HepG2 (cell line): ENCODE data around the gene DPH6. TPM values are rescaled to one million over a fixed set of nuclear protein-coding genes. Genes with fewer than 3 reads are reported as not detected.

Source experiments
- CENPX ChIP-seq: sonication (generic); formaldehyde crosslinking; IDR thresholded peaks from 2 replicates; pipeline ENCODE4 v1.9.0; 2021; ENCODE audit warnings: mild to moderate bottlenecking, missing genetic modification reagents, moderate library complexity
- CHD2 ChIP-seq: IDR thresholded peaks from 2 replicates; pipeline ENCODE4 v1.6.1; 2011; ENCODE audit warnings: low read depth, low read length, improper control_type of control experiment
- FOXK1 ChIP-seq: sonication (generic); formaldehyde crosslinking; IDR thresholded peaks from 2 replicates; pipeline ENCODE4 v1.4.0; 2020; ENCODE audit warnings: low read depth, missing genetic modification reagents, borderline replicate concordance
- HDAC6 ChIP-seq: fragments of 200-600 bp; sonication (generic); IDR thresholded peaks from 2 replicates; pipeline ENCODE4 v1.7.0; 2017; ENCODE audit warnings: mild to moderate bottlenecking, antibody characterized with exemption, low read length, low read depth
- NFE2L2 ChIP-seq: fragments of 150-350 bp; IDR thresholded peaks from 2 replicates; pipeline ENCODE4 v1.6.1; 2014; ENCODE audit warnings: low read length
- NFKB2 ChIP-seq: sonication (generic); formaldehyde crosslinking; IDR thresholded peaks from 2 replicates; pipeline ENCODE4 v1.4.0; 2020; ENCODE audit warnings: missing genetic modification reagents, borderline replicate concordance
- PBX2 ChIP-seq: IDR thresholded peaks from 2 replicates; pipeline ENCODE4 v1.6.1; 2016; ENCODE audit warnings: control low read depth
- POLR2A ChIP-seq, 2 experiments: IDR thresholded peaks; 2 replicates each; pipeline ENCODE4 v1.6.1; 2011; ENCODE audit warnings: low read depth in 2 of 2, low read length in 2 of 2, mild to moderate bottlenecking in 1 of 2, moderate library complexity in 1 of 2; ENCODE audit not compliant: insufficient read depth in 1 of 2
- RFX1 ChIP-seq: fragments of 450-650 bp; IDR thresholded peaks from 2 replicates; pipeline ENCODE4 v1.6.1; 2017
- SAFB2 ChIP-seq: sonication (generic); formaldehyde crosslinking; IDR thresholded peaks from 2 replicates; pipeline ENCODE4 v1.5.1; 2020; ENCODE audit warnings: missing genetic modification reagents, low read depth, mild to moderate bottlenecking, borderline replicate concordance
- STAT6 ChIP-seq: sonication (generic); formaldehyde crosslinking; IDR thresholded peaks from 2 replicates; pipeline ENCODE4 v1.4.0; 2020; ENCODE audit warnings: missing genetic modification reagents, mild to moderate bottlenecking, borderline replicate concordance
- TFDP1 ChIP-seq: IDR thresholded peaks from 2 replicates; pipeline ENCODE4 v1.6.1; 2016; ENCODE audit warnings: missing compliant biosample characterization, missing genetic modification reagents, borderline replicate concordance
- TMF1 ChIP-seq: sonication (generic); formaldehyde crosslinking; IDR thresholded peaks from 2 replicates; pipeline ENCODE4 v1.8.1; 2022; ENCODE audit warnings: low read depth, missing genetic modification reagents
- YEATS2 ChIP-seq: sonication (generic); formaldehyde crosslinking; IDR thresholded peaks from 2 replicates; pipeline ENCODE4 v1.4.0; 2020; ENCODE audit warnings: missing genetic modification reagents, borderline replicate concordance
- ZNF263 ChIP-seq: sonication (generic); formaldehyde crosslinking; IDR thresholded peaks from 2 replicates; pipeline ENCODE4 v1.4.0; 2020; ENCODE audit warnings: missing genetic modification reagents
- ZNF501 ChIP-seq: sonication (generic); formaldehyde crosslinking; IDR thresholded peaks from 2 replicates; pipeline ENCODE4 v1.5.1; 2020; ENCODE audit warnings: mild to moderate bottlenecking, moderate library complexity, missing genetic modification reagents
- ZNF777 ChIP-seq: sonication (generic); formaldehyde crosslinking; IDR thresholded peaks from 2 replicates; pipeline ENCODE4 v1.4.0; 2020; ENCODE audit warnings: missing genetic modification reagents
- ZSCAN5A ChIP-seq: sonication (generic); formaldehyde crosslinking; IDR thresholded peaks from 2 replicates; pipeline ENCODE4 v1.8.0; 2022; ENCODE audit warnings: mild to moderate bottlenecking, missing genetic modification reagents, borderline replicate concordance
- polyA plus RNA-seq, 8 experiments: library from polyadenylated mRNA; depleted of rRNA in 3 of 8; stranded (reverse) in 7 of 8; unstranded in 1 of 8; fragments of >200 nt; fragmentation: Illumina TruSeq in 4 of 8; extraction: Trizol in 4 of 8; gene quantifications; 2 replicates each; pipeline versions ENCODE4 v1.2.1 to v1.2.3, GENCODE V29; 2011 to 2016; ENCODE audit warnings: low read depth in 4 of 8, missing spikeins in 1 of 8, mixed read lengths in 1 of 8; ENCODE audit not compliant: insufficient read depth in 1 of 8
- total RNA-seq, 5 experiments: library from RNA; depleted of rRNA; stranded (reverse); fragments of >200 nt; fragmentation: Illumina TruSeq; extraction: Trizol; gene quantifications; 2 replicates each; pipeline ENCODE4 v1.2.3, GENCODE V29; 2016; ENCODE audit warnings: low read depth in 1 of 5

Gene DPH6
- total and polyA plus RNA-seq, 2 of the 13 experiments (the other 11 are each of a cell fraction or from before 2014, with no cell fraction given) = 10.2 to 25.8 TPM

GRCh38 chr15:35545824-35546510 is at the start of gene DPH6 (continued):
- TF ChIP-seq PBX2 (CRISPR knock-in tag) (no peak), STAT6 (no peak), ZNF263 (CRISPR knock-in tag) (no peak; the same call in 1 of the 2 replicates), RFX1 (no peak), TMF1 (CRISPR knock-in tag) (peak; percentile 87; the same call in 1 of the 2 replicates), ZSCAN5A (CRISPR knock-in tag) (peak; percentile 60; the same call in 1 of the 2 replicates), ZNF777 (CRISPR knock-in tag) (peak; percentile 59; the same call in 1 of the 2 replicates), ZNF501 (CRISPR knock-in tag) (peak; percentile 44; the same call in 1 of the 2 replicates), FOXK1 (CRISPR knock-in tag) (peak; percentile 72; the same call in 1 of the 2 replicates), CENPX (CRISPR knock-in tag) (no peak), POLR2A (IDR thresholded peaks at IDR 0.05; ENCODE audit: insufficient read depth in 1 of 2, low read depth in 2 of 2, low read length in 2 of 2) (peak; percentile 78 to 86), NFE2L2 (no peak), YEATS2 (CRISPR knock-in tag) (peak; percentile 78), CHD2 (peak; percentile 65; the same call in 1 of the 2 replicates), HDAC6 (no peak), NFKB2 (peak; percentile 82; the same call in 1 of the 2 replicates), TFDP1 (peak; percentile 91), SAFB2 (peak; percentile 78; the same call in 1 of the 2 replicates)
